Left ventricle myocardium inferior (tissue), 1 donor: Measurements from ENCODE around the gene P2RX7. TPM values are rescaled to one million over a fixed set of nuclear protein-coding genes. Genes with fewer than 3 reads are reported as not detected.
"Not testable (repeated sequence)": the region's sequence is repeated elsewhere in the genome, so short reads cannot be mapped to it uniquely, and the experiment has no call there.

ENCODE experiments used
- DNase-seq: peaks from one replicate; pipeline ENCODE4 v3.0.0-alpha.2; 2020
- H3K27ac ChIP-seq: fragments of 200-600 bp; replicated peaks from 2 replicates; pipeline ENCODE4 v1.8.0; 2021
- H3K27me3 ChIP-seq: fragments of 200-600 bp; 2 replicates; pipeline ENCODE4 v1.8.0; 2021; ENCODE audit warnings: low read depth
- H3K36me3 ChIP-seq: fragments of 200-600 bp; 2 replicates; pipeline ENCODE4 v1.8.0; 2021
- H3K4me1 ChIP-seq: fragments of 200-600 bp; 2 replicates; pipeline ENCODE4 v1.8.0; 2021
- H3K4me3 ChIP-seq: fragments of 200-600 bp; 2 replicates; pipeline ENCODE4 v1.8.0; 2021; ENCODE audit warnings: mild to moderate bottlenecking, moderate library complexity
- H3K9me3 ChIP-seq: fragments of 200-600 bp; replicated peaks from 2 replicates; pipeline ENCODE4 v1.8.0; 2021
- CTCF ChIP-seq: fragments of 200-600 bp; IDR thresholded peaks from 2 replicates; pipeline ENCODE4 v1.8.0; 2021; ENCODE audit warnings: antibody characterized with exemption, mild to moderate bottlenecking, borderline replicate concordance
- intact Hi-C: fragments of 100-400 bp; cut with micrococcal nuclease; formaldehyde crosslinking; loops from one replicate; pipeline ENCODE4 v1.11.0; 2022
- total RNA-seq: library from RNA; stranded (reverse); fragmentation: NEBNext Ultra II Directional; extraction: Animal tissue kit (Norgen Biotek cat#: 25700); gene quantifications from one replicate; pipeline ENCODE4 v1.2.1, GENCODE V29; 2021
- donor health status: DM: no; HTN: yes; CAD: no; lungs with severe emphysema.

The P2RX7 gene
- total RNA-seq, 1 donor from 2014 or later: 1.6 TPM

GRCh38 chr12:121222847-121223246 is 90.2 kb downstream of the P2RX7 start:
- no peak for DNase-seq
- intact Hi-C loops: no loop called here
- Histone ChIP-seq H3K36me3 (peaks cover 35% of the 10 kb centered on the region), H3K9me3 (no peaks in the 10 kb centered on the region), H3K4me1 (no peaks in the 10 kb centered on the region), H3K4me3 (no peak overlapping the region), H3K27ac (no peak overlapping the region), H3K27me3 (no peaks in the 10 kb centered on the region)
- TF ChIP-seq CTCF: no peak

- intact Hi-C loops: no loop called here
- H3K4me3 ChIP-seq: no peak overlapping the region
- no peak overlapping the region for H3K27ac ChIP-seq
- no peak for TF ChIP-seq CTCF
- H3K9me3 ChIP-seq: no peaks in the 10 kb centered on the region
- no peaks in the 10 kb centered on the region for H3K4me1 ChIP-seq
- no peaks in the 10 kb centered on the region for H3K27me3 ChIP-seq
- peaks cover 32% of the 10 kb centered on the region for H3K36me3 ChIP-seq
- no peak for DNase-seq
Observed at GRCh38 chr12:121223292-121224285, 90.9 kb downstream of the P2RX7 start.

- no peaks in the 10 kb centered on the region for H3K9me3 ChIP-seq
- no peak overlapping the region for H3K27ac ChIP-seq
- peaks cover 36% of the 10 kb centered on the region for H3K36me3 ChIP-seq
- intact Hi-C loops: no loop called here
- H3K27me3 ChIP-seq: no peaks in the 10 kb centered on the region
- no peaks in the 10 kb centered on the region for H3K4me1 ChIP-seq
- TF ChIP-seq CTCF: no peak
- no peak overlapping the region for H3K4me3 ChIP-seq
- no peak for DNase-seq
Observed at GRCh38 chr12:121224591-121224990, 91.9 kb downstream of the P2RX7 start.

- no peaks in the 10 kb centered on the region for H3K9me3 ChIP-seq
- H3K4me1 ChIP-seq: peaks cover 8% of the 10 kb centered on the region
- no peak overlapping the region for H3K27ac ChIP-seq
- intact Hi-C loops: no loop called here
- DNase-seq: no peak
- no peak for TF ChIP-seq CTCF
- peaks cover 36% of the 10 kb centered on the region for H3K36me3 ChIP-seq
- H3K4me3 ChIP-seq: no peak overlapping the region
- no peaks in the 10 kb centered on the region for H3K27me3 ChIP-seq
Observed at GRCh38 chr12:121226399-121226798, 93.7 kb downstream of the P2RX7 start.

GRCh38 chr12:121226871-121227270 is 94.2 kb downstream of the P2RX7 start:
- H3K27ac ChIP-seq, intact Hi-C loops, H3K4me3 ChIP-seq, H3K27me3 ChIP-seq, H3K4me1 ChIP-seq, H3K9me3 ChIP-seq, DNase-seq: not testable (repeated sequence)
- peaks cover 35% of the 10 kb centered on the region for H3K36me3 ChIP-seq

GRCh38 chr12:121227294-121227693 is 94.6 kb downstream of the P2RX7 start:
- Histone ChIP-seq H3K27ac (no peak overlapping the region), H3K9me3 (no peaks in the 10 kb centered on the region), H3K4me3 (no peak overlapping the region), H3K4me1 (peaks cover 8% of the 10 kb centered on the region), H3K36me3 (peaks cover 33% of the 10 kb centered on the region), H3K27me3 (no peaks in the 10 kb centered on the region)
- DNase-seq: no peak
- no peak for TF ChIP-seq CTCF
- intact Hi-C loops: no loop called here
